ENCODE measurements around the gene ADD1. TPM values are rescaled to one million over a fixed set of nuclear protein-coding genes. Genes with fewer than 3 reads are reported as not detected.

The ADD1 gene
- total RNA-seq, 6 experiments from 2014 or later = 94.4 to 120 (median 103) TPM

GRCh38 chr4:2820216-2820982 lies 23.2 kb upstream of the ADD1 start:
- intact Hi-C loops (cut with DNase I) = no loop called here

DNA sequence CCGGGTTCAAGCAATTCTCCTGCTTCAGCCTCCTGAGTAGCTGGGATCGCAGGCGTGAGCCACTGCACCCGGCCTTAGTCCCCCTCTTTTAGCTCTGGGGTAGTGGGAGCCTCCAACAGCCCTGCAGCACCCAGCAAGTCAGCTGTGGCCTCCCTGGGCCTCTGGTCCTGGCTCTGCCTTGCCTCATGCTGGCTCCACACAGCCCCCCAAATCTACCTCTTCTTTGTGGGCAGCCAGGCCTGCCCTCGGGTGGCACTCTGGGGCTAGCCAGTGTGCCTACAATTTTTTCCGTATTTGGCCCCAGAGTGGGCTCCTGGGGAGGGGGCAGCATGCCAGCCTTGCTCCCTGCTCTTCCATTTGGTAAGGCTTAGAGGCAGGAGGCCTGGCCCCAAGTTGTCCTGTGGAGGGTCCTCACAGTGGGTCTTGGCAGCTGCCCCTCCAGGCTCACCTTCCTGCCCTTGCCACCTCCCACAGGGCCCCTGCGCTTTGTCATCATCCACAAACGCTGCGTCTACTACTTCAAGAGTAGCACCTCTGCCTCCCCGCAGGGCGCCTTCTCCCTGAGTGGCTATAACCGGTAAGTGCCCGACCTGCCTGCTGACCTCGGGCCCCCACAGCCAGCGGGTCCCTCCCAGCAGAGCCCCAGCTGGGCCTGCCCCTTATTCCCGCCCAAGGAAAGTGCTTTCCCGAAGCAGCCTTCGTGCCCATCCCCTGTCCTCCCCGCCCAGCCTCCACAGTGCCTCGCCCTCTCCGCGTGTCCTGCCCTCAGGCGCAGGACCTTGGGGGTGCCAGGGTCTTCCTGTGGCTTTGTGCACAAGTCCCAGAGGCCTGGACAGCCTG lies 21.0 kb upstream of the ADD1 start:
- Histone ChIP-seq H3K36me3 (peaks cover 0 to 52% (median 19%) of the 10 kb centered on the region in 4 donors), H3K4me1 (peaks cover 0 to 14% (median 0%) of the 10 kb centered on the region in 4 donors), H3K27ac (no peak overlapping the region), H3K4me3 (no peak overlapping the region), H3K9me3 (no peaks in the 10 kb centered on the region), H3K27me3 (no peaks in the 10 kb centered on the region)
- peak; percentile 17 to 52 (median 49) for DNase-seq
- no peak for TF ChIP-seq POLR2A (IDR thresholded peaks at IDR 0.05)
- no peak for TF ChIP-seq CTCF (IDR thresholded peaks at IDR 0.05)
- WGBS (ENCODE audit: insufficient coverage, low coverage, low lambda C conversion rate, missing lambda C conversion rate) = 91% methylated on average over 11 of the region's 23 CpGs
- ATAC-seq = no peak
- intact Hi-C loops (cut with DNase I) = no loop called here

More at GRCh38 chr4:2820216-2820982, 23.2 kb upstream of the ADD1 start:
- peak in 2 of 3 donors; percentile 17 to 45 for DNase-seq
- peaks cover 0 to 18% (median 0%) of the 10 kb centered on the region in 4 donors for H3K4me1 ChIP-seq
- H3K9me3 ChIP-seq = no peaks in the 10 kb centered on the region
- no peak for TF ChIP-seq CTCF (IDR thresholded peaks at IDR 0.05)
- H3K27ac ChIP-seq = no peak overlapping the region
- ATAC-seq = no peak
- H3K36me3 ChIP-seq = peaks cover 0 to 34% (median 13%) of the 10 kb centered on the region in 4 donors
- WGBS (ENCODE audit: insufficient coverage, low coverage, low lambda C conversion rate, missing lambda C conversion rate) = no CpG with 5 or more reads among the region's 13 CpGs
- H3K4me3 ChIP-seq = no peak overlapping the region
- H3K27me3 ChIP-seq = no peaks in the 10 kb centered on the region

- intact Hi-C loops (cut with DNase I) = no loop called here
- H3K27me3 ChIP-seq = no peaks in the 10 kb centered on the region
- H3K4me3 ChIP-seq = no peak overlapping the region
- ATAC-seq (peak in 1 of 4 donors; percentile 15), DNase-seq (no peak)
- no CpG with 5 or more reads among the region's 4 CpGs for WGBS (ENCODE audit: insufficient coverage, low coverage, low lambda C conversion rate, missing lambda C conversion rate)
- H3K9me3 ChIP-seq = no peaks in the 10 kb centered on the region
- no peak overlapping the region for H3K27ac ChIP-seq
- H3K4me1 ChIP-seq = peaks cover 0 to 13% (median 0%) of the 10 kb centered on the region in 4 donors
- TF ChIP-seq CTCF (IDR thresholded peaks at IDR 0.05) (no peak), POLR2A (IDR thresholded peaks at IDR 0.05) (no peak)
- H3K36me3 ChIP-seq = peaks cover 0 to 55% (median 19%) of the 10 kb centered on the region in 4 donors
Observed at GRCh38 chr4:2823301-2823670, 20.4 kb upstream of the ADD1 start.

- ATAC-seq (peak; percentile 71 to 94 (median 81)), DNase-seq (peak; percentile 26 to 87 (median 82))
- Histone ChIP-seq H3K9me3 (no peaks in the 10 kb centered on the region), H3K27ac (peak overlapping the region in 1 of 3 donors; percentile 55), H3K4me3 (no peak overlapping the region), H3K27me3 (no peaks in the 10 kb centered on the region), H3K4me1 (peaks cover 0 to 13% (median 0%) of the 10 kb centered on the region in 4 donors), H3K36me3 (peaks cover 0 to 55% (median 19%) of the 10 kb centered on the region in 4 donors)
- intact Hi-C loops (cut with DNase I) = no loop called here
- TF ChIP-seq CTCF (IDR thresholded peaks at IDR 0.05) (no peak), POLR2A (IDR thresholded peaks at IDR 0.05) (no peak)
- no CpG with 5 or more reads among the region's 14 CpGs for WGBS (ENCODE audit: insufficient coverage, low coverage, low lambda C conversion rate, missing lambda C conversion rate)
Observed at GRCh38 chr4:2823671-2824328, 19.8 kb upstream of the ADD1 start.

All from right lobe of liver (tissue), 6 donors.